HG02870 (cell line): ENCODE results near the gene SGSM2.
A peak's percentile ranks its signal among the peaks of the same experiment; 100 is the strongest.
"Not testable (repeated sequence)": the region's sequence is repeated elsewhere in the genome, so short reads cannot be mapped to it uniquely, and the experiment has no call there.

Experiments
- ATAC-seq: cut with Tn5 transposase; IDR thresholded peaks from one replicate; pipeline ENCODE4 v1.9.1; 2021; ENCODE audit warnings: mild to moderate bottlenecking, moderate library complexity; ENCODE audit not compliant: unreplicated experiment

SGSM2 gene

GRCh38 chr17:2336852-2337543 is at the start of gene SGSM2:
TSS of gene SGSM2 (plus strand) at chr17:2337501. CDS start at chr17:2337689, 188 bp downstream.
- peak; percentile 12 for ATAC-seq

DNA sequence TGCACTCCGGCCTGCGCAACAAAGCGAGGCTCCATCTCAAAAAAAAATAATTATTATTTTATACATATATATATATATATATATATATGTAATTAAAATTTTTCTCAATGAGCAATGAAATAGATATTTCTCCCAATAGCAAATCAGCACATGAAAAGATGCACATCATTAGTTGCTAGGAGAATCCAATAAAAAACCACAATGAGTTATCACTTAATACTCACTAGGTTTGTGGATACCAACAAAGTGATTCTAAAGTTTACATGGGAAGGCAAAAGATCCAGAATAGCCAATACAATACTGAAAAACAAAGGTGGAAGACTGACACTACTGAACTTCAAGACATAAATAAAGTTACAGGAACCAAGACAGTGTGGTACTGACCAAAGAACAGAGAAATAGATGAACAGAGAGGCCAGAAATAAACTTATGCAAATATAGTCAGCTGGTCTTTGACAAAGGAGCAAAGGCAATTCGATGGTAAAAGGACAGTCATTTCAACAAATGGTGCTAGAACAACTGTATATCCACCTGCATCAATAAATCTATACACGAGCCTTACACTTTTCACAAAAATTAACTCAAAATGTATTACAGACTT is 47.3 kb upstream of the SGSM2 start:
- no peak for ATAC-seq

GRCh38 chr17:2292100-2292499 is 45.2 kb upstream of the SGSM2 start:
- ATAC-seq: no peak

GRCh38 chr17:2295575-2295974 is 41.7 kb upstream of the SGSM2 start:
- no peak for ATAC-seq

DNA sequence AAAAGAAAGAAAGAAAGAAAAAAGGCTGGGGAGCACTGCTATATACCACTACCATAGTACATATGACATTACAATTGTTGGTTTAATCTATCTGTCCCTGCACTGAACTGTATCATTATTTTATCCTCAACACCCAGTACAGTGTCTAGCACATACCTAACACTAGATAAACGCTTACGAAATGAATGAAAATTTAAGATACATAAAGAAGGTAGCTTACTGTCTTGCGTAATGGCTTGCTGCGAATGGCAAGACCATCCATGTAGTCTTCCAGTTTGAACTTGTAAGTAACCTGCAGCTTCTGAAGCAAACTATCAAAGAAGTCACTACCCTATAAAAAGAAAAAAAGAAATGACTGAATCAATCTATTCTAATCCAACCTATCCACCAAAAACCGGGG is 40.3 kb upstream of the SGSM2 start:
- ATAC-seq: no peak

- no peak for ATAC-seq
These were observed 38.2 kb upstream of the SGSM2 start for GRCh38 chr17:2299136-2299535.

GRCh38 chr17:2299756-2300155 is 37.5 kb upstream of the SGSM2 start:
- ATAC-seq: no peak

GRCh38 chr17:2302778-2303203 is 34.5 kb upstream of the SGSM2 start:
- no peak for ATAC-seq

DNA sequence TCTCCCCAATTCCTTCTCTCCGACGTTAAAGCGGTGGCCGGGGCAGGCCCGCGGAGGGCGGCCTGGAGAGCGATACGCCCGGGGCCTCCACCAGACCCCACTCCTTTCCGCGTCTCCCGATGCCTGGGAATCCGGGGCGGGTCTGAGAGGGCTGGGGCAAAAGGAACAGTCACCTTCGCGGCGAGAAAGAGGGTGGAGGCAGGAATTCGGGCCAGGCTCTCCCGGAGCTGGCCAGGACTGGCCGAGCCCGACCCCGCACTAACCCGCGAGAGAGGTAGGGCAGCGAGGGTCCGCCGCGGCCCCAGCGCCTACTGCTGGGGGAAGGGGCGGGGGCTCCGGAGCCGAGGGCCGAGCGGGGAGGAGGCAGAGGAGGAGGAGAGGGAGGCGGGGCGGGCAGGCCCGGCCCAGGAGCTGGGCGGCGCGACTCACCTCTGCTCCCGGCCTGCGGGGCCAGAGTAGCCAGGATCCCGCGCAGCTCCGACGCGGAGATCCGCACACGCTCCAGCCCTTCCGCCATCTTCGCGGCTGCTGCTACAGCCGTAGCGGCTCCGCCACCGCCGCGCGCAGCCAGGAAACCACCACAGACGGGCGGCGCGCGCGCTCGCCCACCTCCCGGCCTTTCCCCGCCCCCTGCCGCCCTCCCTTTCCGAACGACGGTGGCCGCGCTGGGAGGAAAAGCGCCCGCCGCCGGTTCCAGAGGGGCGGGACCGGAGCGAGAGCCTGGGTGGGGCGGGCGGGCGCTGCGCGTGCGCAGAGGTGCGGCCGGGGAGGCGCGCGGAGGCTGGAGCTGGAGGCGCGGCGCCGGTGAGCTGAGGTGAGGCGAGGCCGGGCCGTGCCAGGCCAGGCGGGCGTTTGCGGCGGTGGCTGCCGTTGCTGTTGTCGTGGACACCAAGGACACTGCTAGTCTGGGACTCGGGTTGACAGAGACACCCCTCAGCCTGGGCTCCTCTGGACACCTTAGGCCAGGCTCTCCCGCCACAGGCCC is 33.8 kb upstream of the SGSM2 start, which contains the start of the genes SMG6 and SRR:
SMG6 (minus strand) TSS at position 582 of the 985 bp plus-strand sequence; CDS start at position 517, 65 bp downstream.
SRR (plus strand) TSS at position 747 of the 985 bp plus-strand sequence. CDS start 11,611 bp downstream, outside the sequence.
- peak; percentile 73 for ATAC-seq

DNA sequence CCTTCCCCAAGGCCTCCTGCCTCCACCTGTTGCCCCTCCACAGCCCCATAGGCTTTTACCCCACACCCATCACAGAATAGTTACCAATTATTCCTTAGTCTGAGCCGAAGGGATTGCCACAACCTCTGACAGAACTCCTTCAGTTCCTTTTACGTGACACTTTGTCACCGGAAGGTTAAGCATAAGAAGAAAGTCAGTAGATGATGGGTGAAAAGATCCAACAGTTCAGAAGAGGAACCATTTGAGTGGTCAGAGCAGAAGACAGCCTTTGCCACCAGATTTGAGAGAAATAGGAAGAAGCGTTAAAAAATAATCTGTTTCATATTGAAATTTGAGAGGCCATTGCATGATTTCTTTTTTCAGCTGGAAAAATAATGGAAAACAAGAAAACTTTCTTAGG is 32.4 kb upstream of the SGSM2 start:
- no peak for ATAC-seq

DNA sequence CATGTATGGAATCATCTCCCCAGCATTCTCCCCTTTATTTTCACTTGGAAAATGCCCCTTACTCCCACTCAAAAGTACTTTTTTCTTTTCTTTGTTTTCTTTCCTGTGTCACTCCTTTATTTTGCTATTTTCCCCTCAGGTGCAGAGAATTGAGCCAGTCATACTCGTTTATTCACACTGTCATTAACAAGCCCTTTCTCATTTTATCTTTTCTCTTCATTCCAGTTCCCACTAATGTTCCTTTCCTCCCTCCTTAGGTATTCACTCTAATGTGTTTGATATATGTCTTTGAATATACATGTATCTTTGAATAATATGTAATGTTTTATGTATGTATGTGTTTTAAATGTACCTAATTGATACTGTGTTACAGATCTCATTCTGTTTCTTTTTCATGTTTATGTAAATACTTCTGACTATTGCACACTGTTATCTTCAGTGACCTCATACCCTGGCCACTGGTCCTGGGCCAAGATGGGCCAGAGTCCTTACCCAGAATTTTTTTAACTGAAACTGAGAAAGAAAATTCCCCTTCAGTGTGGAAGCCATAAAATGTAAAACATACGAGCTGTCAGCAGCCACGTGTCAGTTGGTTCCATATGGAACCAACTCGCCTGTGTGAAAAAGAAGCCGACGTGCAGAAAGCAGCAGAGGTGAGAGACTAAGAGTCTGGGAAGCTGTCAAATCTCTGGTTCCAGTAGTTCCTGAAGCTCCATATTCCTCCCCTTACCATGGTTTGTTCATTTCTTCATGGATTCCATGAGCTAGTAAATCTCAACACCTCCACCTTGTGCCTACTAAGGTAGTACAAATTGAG is 27.8 kb upstream of the SGSM2 start:
- no peak for ATAC-seq

GRCh38 chr17:2312736-2313135 is 24.6 kb upstream of the SGSM2 start:
- ATAC-seq: no peak

GRCh38 chr17:2316916-2317205 is 20.4 kb upstream of the SGSM2 start:
- ATAC-seq: not testable (repeated sequence)

- no peak for ATAC-seq
These were observed 19.5 kb upstream of the SGSM2 start for GRCh38 chr17:2317796-2318195.

- ATAC-seq: no peak
These were observed 18.2 kb upstream of the SGSM2 start for GRCh38 chr17:2319051-2319450.

DNA sequence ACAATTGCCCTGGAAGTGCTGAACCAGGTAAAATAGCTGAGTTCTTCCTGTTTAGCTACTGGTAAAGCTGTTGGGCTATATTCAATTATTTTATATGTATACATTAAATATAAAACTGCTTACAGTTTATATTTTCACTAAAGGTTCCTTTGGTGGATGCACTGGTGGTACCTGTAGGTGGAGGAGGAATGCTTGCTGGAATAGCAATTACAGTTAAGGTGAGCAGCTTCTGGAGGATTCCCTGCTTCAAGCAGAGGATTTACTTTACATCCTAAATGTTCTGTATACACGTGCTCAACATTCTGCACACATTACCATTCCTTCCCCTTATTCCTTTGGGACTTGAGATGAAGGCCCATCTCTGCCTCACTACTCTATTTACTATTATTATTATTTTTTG is 15.9 kb upstream of the SGSM2 start:
- no peak for ATAC-seq

GRCh38 chr17:2323629-2324314 is 13.5 kb upstream of the SGSM2 start:
- no peak for ATAC-seq

DNA sequence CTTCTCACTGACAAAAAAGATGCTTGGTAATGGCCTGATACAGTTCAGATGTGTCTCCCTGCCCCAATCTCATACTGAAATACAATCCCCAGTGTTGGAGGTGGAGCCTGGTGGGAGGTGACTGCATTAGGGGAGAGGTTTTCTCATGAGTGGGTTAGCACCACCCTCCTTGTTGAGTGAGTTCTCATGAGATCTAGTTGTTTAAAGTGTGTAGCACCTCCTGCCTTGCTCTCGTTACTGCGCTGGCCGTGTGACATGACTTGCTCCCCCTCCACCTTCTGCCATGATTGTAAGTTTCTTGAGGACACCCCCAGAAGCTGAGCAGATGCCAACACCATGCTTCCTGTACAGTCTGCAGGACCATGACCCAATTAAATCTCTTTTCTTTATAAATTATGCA is 6.0 kb upstream of the SGSM2 start:
- ATAC-seq: no peak

- no peak for ATAC-seq
These were observed 1.5 kb upstream of the SGSM2 start for GRCh38 chr17:2335726-2336214.
